Esophagus muscularis mucosa (tissue), 3 donors: Measurements from ENCODE around the gene GLIS1.

ENCODE experiments used
- CTCF ChIP-seq, 3 experiments: fragments of 200-600 bp in 2 of 3; fragments of 450-650 bp in 1 of 3; sonication (generic) in 2 of 3; IDR thresholded peaks; one replicate each; pipeline ENCODE4 v1.5.1; 2017 to 2019; ENCODE audit warnings: antibody characterized with exemption in 3 of 3, mild to moderate bottlenecking in 2 of 3, moderate library complexity in 1 of 3
- POLR2A ChIP-seq: fragments of 450-650 bp; IDR thresholded peaks from one replicate; pipeline ENCODE4 v1.6.1; 2017; ENCODE audit warnings: antibody characterized with exemption, moderate library complexity, mild to moderate bottlenecking, low read depth
- POLR2AphosphoS5 ChIP-seq, 2 donors: sonication (generic); formaldehyde crosslinking; IDR thresholded peaks; one replicate each; pipeline ENCODE4 v1.6.1; 2017; ENCODE audit warnings: antibody characterized with exemption in 2 of 2

- TF ChIP-seq POLR2A (no peak), CTCF (IDR thresholded peaks at IDR 0.05) (no peak), POLR2AphosphoS5 (IDR thresholded peaks at IDR 0.05) (no peak)
Observed at GRCh38 chr1:53592985-53593757, 145.8 kb downstream of the GLIS1 start.
